D721Med (cell line): ENCODE measurements around the gene BTN2A1.

Experiments used
- DNase-seq: peaks from one replicate; pipeline ENCODE4 v3.0.0; 2011; ENCODE audit warnings: low spot score; ENCODE audit not compliant: insufficient read length
- FAIRE-seq: peaks from 2 replicates; lab custom pipeline; 2011; peaks lifted over from hg19 to GRCh38; lab: Jason Lieb, UNC
- TF ChIP-seq, protein P1 (sequence below): IDR thresholded peaks from 2 replicates; pipeline ENCODE4 v1.5.1; 2012; ENCODE audit warnings: mild to moderate bottlenecking, control low read depth; ENCODE audit not compliant: insufficient read depth; ENCODE audit errors: missing control alignments

Gene BTN2A1

DNA sequence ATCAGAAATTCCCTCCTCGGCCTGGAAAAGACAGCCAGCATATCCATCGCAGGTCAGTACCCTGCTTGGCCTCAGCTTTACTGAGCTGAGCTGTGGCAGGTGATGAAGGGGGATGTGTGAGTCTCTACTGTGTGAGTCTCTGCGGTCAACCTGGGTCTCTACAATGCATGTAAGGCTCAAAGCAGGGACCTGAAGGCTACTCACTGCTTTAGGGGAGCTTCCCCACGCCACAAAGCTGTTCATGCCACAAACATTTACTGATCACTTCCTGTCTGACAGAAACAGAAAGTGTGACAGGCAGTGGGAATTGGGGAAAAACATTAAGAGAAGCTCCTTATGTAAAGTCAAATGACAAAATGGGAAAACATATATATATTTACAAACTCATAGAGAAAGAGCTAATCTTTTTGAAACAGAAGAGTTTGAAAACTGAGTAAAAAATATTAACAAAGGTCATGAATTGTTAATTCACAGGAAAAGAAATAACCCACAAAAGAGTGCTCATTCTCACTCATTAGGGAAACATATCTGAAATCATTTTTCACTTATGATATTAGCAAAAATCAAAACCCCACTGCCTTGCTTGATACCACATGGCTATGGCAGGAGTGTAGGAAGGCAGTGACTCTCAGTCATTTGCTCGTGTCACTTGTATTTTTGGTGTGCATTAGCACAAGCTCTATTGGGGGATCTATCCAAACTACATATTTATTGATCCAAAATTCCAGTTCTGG lies 11.7 kb upstream of the BTN2A1 start:
- DNase-seq (no peak), FAIRE-seq (no peak)
- TF ChIP-seq, protein P1, sequence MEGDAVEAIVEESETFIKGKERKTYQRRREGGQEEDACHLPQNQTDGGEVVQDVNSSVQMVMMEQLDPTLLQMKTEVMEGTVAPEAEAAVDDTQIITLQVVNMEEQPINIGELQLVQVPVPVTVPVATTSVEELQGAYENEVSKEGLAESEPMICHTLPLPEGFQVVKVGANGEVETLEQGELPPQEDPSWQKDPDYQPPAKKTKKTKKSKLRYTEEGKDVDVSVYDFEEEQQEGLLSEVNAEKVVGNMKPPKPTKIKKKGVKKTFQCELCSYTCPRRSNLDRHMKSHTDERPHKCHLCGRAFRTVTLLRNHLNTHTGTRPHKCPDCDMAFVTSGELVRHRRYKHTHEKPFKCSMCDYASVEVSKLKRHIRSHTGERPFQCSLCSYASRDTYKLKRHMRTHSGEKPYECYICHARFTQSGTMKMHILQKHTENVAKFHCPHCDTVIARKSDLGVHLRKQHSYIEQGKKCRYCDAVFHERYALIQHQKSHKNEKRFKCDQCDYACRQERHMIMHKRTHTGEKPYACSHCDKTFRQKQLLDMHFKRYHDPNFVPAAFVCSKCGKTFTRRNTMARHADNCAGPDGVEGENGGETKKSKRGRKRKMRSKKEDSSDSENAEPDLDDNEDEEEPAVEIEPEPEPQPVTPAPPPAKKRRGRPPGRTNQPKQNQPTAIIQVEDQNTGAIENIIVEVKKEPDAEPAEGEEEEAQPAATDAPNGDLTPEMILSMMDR, result no peak

DNA sequence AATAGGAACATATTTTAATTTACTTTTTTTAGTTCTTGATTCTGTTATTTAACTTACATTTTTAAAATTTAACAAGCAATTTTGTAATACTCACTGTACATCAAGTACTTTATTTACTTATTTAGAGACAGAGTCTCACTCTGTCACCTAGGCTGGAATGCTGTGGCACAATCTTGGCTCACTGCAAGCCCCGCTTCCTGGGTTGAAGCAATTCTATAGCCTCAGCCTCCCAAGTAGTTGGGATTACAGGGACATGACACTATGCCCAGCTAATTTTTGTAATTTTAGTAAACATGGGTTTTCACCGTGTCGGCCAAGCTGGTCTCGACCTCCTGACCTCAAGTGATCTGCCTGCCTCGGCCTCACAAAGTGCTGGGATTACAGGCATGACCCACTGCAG lies 10.5 kb upstream of the BTN2A1 start:
- FAIRE-seq (no peak), DNase-seq (no peak)
- TF ChIP-seq, protein P1, result no peak

DNA sequence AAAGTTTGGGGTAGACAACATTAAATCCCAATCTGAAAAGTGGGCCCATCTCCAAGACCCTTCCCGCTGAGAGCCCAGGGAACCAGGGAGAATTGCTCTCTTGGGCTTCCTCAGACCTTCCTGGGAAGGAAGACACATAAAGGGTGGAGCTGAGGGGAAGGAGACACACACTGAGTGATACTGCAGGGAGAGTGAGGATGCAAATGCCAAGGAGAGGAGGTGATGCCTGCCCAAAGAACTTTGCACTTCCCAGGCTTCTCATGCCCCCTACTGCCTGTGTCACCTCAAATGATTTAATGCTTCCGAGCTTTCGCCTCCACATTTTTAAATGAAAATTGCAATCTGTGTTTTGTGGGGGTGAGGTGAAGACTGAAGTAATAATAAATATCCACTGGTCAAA lies 7.5 kb upstream of the BTN2A1 start:
- DNase-seq, result no peak
- no peak for FAIRE-seq
- TF ChIP-seq, protein P1, result no peak

DNA sequence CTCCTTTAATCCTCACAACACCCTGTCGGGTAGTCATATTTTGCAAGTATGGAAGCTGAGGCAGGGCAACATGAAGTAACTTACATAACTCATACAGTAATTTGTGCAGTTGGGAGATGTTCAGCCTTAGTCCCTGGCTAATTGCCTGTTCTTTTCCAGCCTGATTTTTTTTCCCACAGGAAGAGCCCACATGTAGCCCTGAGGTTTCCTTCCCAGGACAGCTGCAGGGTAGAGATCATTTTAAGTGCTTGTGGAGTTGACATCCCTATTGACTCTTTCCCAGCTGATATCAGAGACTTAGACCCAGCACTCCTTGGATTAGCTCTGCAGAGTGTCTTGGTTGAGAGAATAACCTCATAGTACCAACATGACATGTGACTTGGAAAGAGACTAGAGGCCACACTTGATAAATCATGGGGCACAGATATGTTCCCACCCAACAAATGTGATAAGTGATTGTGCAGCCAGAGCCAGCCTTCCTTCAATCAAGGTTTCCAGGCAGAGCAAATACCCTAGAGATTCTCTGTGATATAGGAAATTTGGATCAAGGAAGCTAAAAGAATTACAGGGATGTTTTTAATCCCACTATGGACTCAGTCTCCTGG lies 5.0 kb upstream of the BTN2A1 start:
- DNase-seq, result no peak
- no peak for FAIRE-seq
- TF ChIP-seq, protein P1, result no peak

DNA sequence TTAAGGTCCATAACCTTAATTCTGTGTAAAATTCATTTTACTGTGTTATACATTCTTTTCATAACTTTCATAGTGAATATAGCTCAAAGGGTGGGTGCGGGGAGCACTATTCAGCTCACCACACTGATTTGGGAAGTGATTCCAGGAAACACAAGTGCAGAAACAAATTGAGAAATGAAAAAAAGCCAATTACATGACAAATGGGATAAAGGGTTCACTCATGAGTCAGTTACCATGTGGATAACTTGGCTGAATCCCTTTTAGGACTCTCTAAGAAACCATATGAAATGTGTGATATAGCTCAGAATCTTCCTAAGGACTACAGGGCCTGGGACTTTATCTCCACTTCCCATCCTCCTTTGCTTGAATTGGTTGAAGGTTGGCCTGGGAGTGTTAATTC lies 3.1 kb upstream of the BTN2A1 start:
- FAIRE-seq, result no peak
- TF ChIP-seq, protein P1, result no peak
- DNase-seq, result no peak

DNA sequence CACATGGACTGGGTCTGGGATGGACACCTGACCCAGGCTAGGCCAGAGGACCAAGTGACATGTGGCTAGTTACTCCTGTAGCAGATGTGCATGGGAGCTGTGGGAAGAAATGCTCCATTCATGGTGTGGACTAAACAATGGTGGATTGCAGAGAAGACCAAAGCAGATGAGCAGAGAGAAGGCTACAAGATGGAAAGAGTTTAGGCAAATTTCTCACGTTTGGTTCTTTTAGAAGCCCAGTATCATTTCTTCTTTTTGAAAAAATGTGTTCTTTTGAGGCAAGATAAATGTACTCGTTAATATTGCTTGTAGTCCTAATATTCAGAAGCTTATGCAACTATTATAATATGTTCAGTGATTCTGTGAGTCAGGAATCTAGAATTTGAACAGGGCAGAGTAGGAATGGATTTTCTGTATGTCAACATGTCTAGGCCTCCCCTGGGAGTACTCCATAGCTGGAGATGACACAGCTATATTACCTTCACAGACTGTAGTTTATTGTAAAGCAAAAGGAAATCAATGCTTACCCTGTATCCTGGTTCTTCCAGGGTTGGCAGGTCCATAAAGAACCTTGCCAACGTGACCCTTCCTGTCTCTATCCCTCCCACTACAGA lies 2.3 kb upstream of the BTN2A1 start:
- no peak for FAIRE-seq
- DNase-seq, result no peak
- TF ChIP-seq, protein P1, result no peak
